GM19099 (cell line): ENCODE results near the gene MLKL.

Source experiments
- POLR2A ChIP-seq: IDR thresholded peaks from 3 replicates; pipeline ENCODE4 v1.6.1; 2011; ENCODE audit warnings: low read depth; ENCODE audit not compliant: insufficient read length; ENCODE audit errors: extremely low read depth

MLKL gene

DNA sequence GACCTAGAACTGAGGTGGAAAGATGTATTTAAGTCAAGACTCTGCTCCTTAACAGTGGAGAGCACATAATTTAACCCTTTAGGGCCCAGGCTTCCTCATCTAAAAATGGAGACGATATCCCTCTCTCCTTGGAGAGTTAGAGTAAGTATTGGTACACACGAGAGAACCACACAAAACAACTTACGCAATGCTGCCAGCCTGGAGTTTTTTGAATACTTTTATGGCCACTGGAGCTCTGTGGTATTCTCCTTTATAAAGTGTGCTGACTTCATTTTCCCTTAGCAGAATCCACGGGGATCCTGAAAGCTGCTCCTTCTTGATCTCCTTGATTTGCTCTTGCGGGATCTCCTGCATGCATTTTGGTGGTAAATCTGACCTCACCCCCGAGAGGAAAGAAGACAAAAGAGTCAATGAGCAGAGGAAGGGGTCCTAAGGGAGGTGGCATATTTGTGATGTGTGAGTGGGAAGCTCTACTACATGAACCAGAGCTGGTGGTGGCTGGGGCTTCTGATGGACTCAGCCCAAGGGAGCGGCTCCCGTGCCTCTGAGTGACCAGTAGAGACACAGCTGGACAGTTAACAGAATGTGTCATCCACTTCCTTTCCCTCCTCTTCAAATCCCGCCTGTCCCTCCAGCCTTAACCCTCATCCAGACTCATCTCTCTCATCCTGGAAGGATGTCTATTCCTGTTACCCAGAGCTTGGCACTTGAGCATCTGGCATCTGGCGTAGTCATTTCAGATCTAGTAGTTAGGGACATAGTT, 9.4 kb downstream of the MLKL start:
- TF ChIP-seq POLR2A, result no peak

DNA sequence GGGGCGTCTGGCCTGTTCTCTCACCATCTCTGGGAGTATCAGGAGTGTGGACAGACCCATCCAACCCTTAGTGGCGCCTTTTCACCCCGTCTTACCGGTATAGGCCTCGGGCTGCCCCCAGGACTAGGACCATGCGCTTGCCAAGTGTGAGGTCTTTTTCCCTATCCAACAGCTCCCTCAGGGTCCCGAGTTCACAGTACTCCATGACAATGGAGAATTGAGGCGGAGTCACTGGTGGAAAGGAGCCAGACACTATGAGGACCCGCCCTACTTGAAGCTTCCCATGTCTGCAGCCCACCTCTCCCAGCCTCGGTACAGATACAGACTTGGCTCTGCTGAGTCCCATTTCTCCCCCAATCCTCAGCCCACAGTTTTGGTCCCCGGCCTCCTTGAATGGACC, 18.1 kb downstream of the MLKL start:
- no peak for TF ChIP-seq POLR2A

DNA sequence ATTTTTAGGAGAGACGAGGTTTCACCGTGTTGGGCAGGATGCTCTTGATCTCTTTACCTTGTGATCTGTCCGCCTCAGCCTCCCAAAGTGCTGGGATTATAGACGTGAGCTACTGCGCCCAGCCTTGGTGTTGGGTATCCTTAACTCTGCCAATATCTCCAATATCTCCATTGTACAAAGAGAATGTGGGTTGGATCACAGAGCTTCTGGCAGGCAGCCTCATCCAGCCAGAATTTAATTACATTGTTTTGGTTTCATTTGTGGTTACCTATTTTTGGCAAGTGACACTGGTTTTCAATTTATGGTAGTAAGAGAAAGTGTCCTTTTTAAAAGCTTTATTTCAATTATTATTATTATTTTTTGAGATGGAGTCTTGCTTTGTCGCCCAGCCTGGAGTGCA, 20.0 kb downstream of the MLKL start:
- no peak for TF ChIP-seq POLR2A

DNA sequence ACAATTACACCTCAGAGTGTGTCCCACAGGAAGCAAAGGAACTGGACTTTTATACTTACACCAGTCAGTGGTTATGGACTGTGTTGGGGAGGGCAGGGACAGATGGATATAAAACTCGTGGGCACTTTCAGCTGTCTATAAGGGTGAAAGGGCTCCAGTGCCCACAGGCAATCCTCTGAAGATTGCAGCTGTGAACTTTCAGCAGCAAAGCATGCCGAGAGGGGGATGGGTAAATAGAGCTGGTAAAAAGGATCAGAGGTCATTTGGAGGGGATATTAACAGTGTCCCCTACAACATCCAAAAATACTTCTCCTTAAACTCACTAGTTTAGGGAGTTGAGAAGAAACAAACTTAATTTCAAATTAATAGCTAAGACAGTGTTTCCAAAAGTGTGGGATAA, 20.7 kb downstream of the MLKL start:
- no peak for TF ChIP-seq POLR2A

DNA sequence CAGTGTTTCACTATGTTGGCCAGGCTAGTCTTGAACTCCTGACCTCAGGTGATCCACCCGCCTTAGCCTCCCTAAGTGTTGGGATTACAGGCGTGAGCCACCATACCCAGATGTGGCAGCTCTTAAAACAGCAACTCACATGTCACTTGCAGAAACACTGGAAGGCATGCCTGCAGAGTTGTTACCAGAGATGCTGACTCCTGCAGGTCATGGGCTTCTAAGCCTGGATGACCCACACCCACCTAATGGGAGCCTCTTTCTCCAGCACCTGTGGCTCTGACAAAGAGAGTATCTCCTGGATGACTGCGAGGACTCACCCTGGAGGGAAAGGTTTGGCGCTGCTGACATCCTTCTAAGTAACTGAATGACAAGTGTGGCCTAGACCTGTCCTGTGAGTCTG, 22.8 kb downstream of the MLKL start:
- no peak for TF ChIP-seq POLR2A

DNA sequence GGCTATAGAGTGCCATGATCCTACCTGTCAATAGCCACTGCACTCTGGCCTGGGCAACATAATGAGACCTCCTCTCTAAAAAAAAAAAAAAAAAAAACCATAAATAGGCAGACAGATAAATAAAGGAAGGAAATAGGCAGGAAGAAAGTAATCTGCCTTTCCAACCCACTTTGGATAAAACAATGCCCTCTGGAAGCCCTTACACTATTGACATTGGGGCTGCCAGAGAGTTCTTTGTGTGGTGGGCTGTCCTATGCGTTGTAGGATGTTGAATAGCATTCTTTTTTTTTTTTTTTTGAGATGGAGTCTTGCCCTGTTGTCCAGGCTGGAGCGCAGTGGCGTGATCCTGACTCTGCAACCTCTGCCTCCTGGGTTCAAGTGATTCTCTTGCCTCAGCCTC, 26.8 kb downstream of the MLKL start:
- no peak for TF ChIP-seq POLR2A

DNA sequence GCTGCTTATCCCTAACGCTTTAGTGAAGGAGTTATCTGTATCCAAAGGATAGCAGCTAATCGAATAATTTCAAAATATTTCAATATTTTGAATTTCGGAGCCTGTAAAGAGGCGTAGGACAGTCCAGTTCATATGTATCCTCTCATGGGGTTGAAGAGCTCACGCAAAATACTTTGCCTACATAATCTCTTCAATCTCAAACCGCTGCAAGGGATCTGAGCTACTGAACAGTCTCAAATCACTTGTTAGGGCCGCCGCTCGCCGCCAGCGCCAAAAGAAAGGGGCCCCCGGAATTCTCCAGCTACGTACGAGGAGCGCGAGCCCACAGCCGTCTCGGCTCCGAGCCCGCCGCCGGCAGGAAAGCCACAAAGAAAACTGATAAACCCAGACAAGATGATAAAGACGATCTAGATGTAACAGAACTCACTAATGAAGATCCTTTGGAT, 33.4 kb downstream of the MLKL start:
- TF ChIP-seq POLR2A, result no peak

DNA sequence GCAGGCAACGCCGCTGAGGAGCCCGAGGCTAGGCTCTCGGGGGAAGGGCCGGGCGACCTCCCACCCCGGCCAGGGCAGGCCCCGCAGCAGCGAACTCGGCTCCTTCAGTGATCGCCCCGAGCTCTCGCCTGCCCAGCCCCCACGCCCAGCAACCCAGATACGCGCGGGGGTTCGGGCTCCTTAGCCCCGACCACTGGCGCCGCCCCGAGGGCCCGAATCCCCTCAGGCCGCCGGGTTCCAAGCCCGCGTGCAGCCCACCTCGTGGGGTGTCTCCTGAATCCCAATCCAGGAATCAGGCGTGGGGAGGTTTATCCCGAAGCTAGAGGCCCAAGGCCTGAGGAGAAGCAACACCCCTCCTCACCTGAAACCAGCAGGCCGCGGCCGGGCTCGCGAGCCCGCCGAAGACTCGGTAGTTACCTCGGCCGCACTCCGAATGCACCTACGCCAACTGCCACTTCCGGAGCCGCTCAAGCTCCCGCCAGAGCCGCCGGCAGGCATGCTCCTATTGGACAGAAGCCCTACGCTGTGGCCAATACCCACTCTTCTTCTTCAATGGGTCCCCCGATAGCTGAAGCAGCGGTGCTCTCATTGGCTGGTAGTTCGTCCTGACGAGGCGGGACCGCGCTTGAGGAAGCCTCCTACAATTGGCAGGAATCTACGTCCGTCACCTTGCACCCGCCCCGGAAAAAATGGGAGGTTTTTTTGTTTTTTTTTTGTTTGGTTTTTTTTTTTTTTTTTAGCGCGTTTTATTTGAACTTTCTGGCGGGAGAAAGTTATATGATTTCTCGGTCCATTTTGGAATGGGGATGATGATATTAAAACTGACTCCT, 34.0 kb downstream of the MLKL start, which contains the start of gene RFWD3:
Gene RFWD3 (minus strand): TSS at position 453 of the 830 bp plus-strand sequence. CDS start 5,428 bp downstream, outside the sequence.
- peak; percentile 81 for TF ChIP-seq POLR2A

DNA sequence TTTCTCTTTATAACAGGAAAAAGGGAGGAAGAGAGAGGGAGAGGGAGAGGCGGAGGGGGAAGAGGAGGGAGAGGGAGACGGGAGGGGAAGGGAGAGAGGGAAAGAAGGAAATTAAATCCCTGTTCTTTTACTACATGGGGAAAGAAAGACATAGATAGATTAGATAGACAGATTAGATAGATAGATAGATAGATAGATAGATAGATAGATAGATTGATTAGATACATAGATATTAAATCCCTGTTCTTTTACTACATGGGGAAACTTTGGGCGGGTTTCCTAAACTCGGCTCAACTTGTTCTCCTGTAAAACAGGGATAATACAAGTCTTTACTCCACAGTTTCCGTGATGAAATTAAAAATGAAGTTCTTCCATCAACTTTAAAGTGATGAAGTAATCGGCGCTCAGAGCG, 34.6 kb downstream of the MLKL start:
- no peak for TF ChIP-seq POLR2A

DNA sequence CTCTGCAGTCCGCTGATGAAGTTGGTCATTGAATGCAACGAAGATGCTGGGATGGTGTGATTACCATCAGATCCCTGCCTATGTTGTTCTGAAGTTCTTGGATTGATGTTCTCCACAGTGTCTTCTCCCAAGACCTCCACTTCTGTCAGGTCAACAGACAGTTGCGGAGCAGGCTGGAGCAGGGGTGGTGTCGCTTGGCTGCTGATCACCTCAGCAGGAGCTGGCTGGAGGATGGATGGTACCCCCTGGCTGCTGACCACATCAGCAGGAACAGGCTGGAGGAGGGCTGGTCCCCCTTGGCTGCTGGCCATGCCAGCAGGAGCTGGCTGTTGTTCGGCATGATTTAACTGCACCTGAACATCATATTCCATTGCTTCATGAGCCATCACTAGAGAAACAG, 39.6 kb downstream of the MLKL start:
- no peak for TF ChIP-seq POLR2A

DNA sequence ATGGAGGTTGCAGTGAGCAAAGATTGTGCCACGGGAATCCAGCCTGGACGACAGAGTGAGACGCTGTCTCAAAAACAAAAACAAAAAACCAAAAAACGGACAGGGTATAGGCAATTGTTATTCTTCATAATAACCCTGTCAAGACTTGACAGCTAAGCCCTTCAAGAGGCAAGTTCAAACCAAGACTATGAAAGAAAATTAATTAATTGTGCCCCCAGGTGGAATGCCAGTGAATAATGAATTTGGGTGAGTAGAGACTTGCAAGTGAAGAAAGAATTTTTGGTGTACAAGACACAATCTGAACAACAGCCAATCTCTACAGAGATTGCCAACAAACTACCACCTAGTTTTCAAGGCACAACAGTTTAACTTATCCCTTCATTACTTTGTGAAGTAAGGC, 40.3 kb downstream of the MLKL start:
- TF ChIP-seq POLR2A, result no peak

DNA sequence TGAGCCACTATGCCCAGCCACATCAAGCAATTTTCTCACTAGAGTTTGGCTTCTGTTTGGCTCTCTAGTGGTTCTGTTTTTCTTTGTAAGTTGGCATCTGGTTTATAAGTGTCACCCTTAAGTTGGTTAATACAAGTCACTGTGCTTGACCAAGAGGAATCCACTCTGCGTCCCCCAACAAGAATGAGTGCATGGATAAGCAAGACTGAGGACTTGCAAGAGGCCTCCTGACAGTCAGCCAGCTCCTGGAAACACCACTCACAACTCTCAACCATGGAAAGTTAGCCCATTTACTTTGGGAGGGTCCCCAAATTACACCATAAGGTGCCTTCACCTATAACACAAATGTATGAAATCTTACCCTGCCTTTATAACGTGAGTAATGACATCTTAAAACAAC, 41.6 kb downstream of the MLKL start:
- no peak for TF ChIP-seq POLR2A

DNA sequence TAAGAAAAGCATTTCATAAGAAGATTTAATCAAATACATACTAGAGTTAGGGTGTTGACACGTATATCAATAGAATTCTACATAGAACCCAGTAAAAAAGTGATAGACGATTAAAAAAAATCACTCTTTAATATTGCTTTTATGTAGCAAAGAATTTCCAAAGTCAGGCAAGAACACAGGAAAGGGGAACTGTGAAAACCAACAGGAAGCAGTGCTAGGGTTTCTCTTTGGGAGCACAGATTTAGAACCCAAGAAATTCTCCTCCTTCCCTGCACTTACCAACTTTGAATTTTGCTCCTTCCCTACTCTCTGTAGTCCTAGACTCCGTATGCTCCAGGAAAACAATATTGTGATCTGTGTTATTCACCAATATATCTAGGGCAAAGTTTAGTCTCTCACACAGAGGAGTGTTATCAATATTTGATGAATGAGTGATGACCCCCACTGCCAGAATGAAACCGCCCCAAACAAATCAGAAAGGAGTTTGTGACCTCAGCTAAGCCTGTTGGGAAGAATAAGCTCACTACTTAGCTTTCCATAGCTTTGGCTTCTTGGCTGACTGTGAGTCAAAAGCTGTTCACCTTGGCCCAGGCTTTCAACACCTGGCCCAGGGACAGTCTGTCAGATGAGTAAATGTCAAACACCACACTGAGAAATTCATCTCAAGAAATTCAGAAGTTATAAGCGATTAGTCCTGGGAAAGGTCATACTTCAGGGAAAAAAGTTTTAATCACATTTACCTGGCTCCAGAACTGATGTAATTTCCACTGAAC, 42.6 kb downstream of the MLKL start:
- TF ChIP-seq POLR2A, result no peak

DNA sequence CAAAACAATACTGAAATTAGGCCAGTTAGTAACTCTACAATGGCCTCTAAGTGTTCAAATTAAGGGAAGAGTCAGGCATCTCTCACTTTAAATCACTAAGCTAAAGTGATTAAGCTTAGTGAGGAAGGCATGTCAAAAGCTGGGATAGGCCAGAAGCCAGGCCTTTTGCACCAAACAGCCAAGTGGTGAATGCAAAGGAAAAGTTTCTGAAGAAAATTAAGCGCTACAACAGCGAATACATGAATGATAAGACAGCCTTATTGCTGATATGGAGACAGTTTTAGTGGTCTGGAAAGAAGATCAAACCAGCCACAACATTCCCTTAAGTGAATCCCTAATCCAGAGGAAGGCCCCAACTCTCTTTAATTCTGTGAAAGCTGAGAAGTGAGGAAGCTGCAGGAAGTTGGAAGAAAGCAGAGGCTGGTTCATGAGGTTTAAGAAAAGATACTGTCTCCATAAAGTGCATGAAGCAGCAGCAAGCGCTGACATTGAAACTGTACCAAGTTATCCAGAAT, 46.1 kb downstream of the MLKL start:
- TF ChIP-seq POLR2A, result no peak

DNA sequence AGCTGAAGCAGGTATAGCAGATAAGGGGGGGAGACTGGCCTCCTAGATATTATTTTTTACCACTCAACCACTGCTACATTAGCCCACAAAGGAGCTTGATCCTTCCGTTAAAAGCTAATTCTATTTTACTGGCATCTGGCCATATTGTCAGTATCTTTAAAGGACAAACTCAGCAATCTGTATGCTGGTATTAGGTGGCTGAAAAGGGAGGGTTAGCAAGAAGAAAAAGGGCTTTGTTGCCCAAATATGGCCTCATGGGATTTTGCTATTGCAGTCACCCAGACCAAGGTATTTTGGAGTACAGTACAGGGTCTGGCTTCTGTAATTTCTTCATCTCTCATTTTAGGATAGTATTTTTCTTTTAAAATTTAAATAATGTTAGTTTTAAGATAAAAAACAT, 48.4 kb downstream of the MLKL start:
- TF ChIP-seq POLR2A, result no peak
